ENCODE data around the gene UBR4. TPM values are rescaled to one million over a fixed set of nuclear protein-coding genes. Genes with fewer than 3 reads are reported as not detected.

The UBR4 gene
- total and polyA plus RNA-seq, 5 donors = 48.9 to 70.3 (median 64.5) TPM

- Histone ChIP-seq H3K4me3 (ENCODE audit: low read length) (no peak overlapping the region), H3K4me1 (ENCODE audit: control insufficient read depth, insufficient read depth, low read length) (peaks cover 4% of the 10 kb centered on the region), H3K27ac (ENCODE audit: low read length) (no peak overlapping the region), H3K27me3 (ENCODE audit: control insufficient read depth, insufficient read depth) (no peaks in the 10 kb centered on the region), H3K9me3 (ENCODE audit: control insufficient read depth, low read length) (no peaks in the 10 kb centered on the region)
- DNase-seq = no peak
- intact Hi-C loops (cut with DNase I) = loop anchor here in 1 of 4 donors (10.0 kb wide), 1 partner anchor 450 kb away; no protein-coding TSS in a partner anchor
- ATAC-seq = no peak
- WGBS = 82% methylated on average over 6 of the region's 6 CpGs
These were observed 5.4 kb downstream of the UBR4 start for GRCh38 chr1:19204446-19205266.

- Histone ChIP-seq H3K27ac (ENCODE audit: low read length) (no peak overlapping the region), H3K4me3 (ENCODE audit: low read length) (no peak overlapping the region), H3K9me3 (ENCODE audit: control insufficient read depth, low read length) (no peaks in the 10 kb centered on the region), H3K27me3 (ENCODE audit: control insufficient read depth, insufficient read depth) (no peaks in the 10 kb centered on the region), H3K4me1 (ENCODE audit: control insufficient read depth, insufficient read depth, low read length) (peaks cover 4% of the 10 kb centered on the region)
- ATAC-seq = peak; percentile 62 to 68
- intact Hi-C loops (cut with DNase I) = loop anchor here in 1 of 4 donors (10.0 kb wide), 1 partner anchor 451 kb away; no protein-coding TSS in a partner anchor
- WGBS = 54% methylated on average over 2 of the region's 2 CpGs
- DNase-seq = no peak
These were observed 6.6 kb downstream of the UBR4 start for GRCh38 chr1:19203440-19203839.

GRCh38 chr1:19202396-19202795, 7.7 kb downstream of the UBR4 start:
- WGBS = 69% methylated on average over 3 of the region's 3 CpGs
- ATAC-seq (no peak), DNase-seq (no peak)
- H3K27me3 ChIP-seq (ENCODE audit: control insufficient read depth, insufficient read depth) = no peaks in the 10 kb centered on the region
- H3K9me3 ChIP-seq (ENCODE audit: control insufficient read depth, low read length) = no peaks in the 10 kb centered on the region
- intact Hi-C loops (cut with DNase I) = loop anchor here in 1 of 4 donors (10.0 kb wide), 1 partner anchor 452 kb away; no protein-coding TSS in a partner anchor
- H3K27ac ChIP-seq (ENCODE audit: low read length) = no peak overlapping the region
- no peak overlapping the region for H3K4me3 ChIP-seq (ENCODE audit: low read length)
- H3K4me1 ChIP-seq (ENCODE audit: control insufficient read depth, insufficient read depth, low read length) = peaks cover 2% of the 10 kb centered on the region

- Histone ChIP-seq H3K4me1 (ENCODE audit: control insufficient read depth, insufficient read depth, low read length) (no peaks in the 10 kb centered on the region), H3K9me3 (ENCODE audit: control insufficient read depth, low read length) (no peaks in the 10 kb centered on the region), H3K4me3 (ENCODE audit: low read length) (no peak overlapping the region), H3K27ac (ENCODE audit: low read length) (no peak overlapping the region), H3K27me3 (ENCODE audit: control insufficient read depth, insufficient read depth) (no peaks in the 10 kb centered on the region)
- WGBS = 53% methylated on average over 4 of the region's 4 CpGs
- DNase-seq (no peak), ATAC-seq (no peak)
- intact Hi-C loops (cut with DNase I) = loop anchor here in 1 of 4 donors (10.0 kb wide), 1 partner anchor 455 kb away; no protein-coding TSS in a partner anchor
These were observed 10.0 kb downstream of the UBR4 start for GRCh38 chr1:19199969-19200604.

GRCh38 chr1:19199329-19199968, 10.6 kb downstream of the UBR4 start:
- DNase-seq (no peak), ATAC-seq (no peak)
- no peak overlapping the region for H3K4me3 ChIP-seq (ENCODE audit: low read length)
- H3K4me1 ChIP-seq (ENCODE audit: control insufficient read depth, insufficient read depth, low read length) = no peaks in the 10 kb centered on the region
- H3K27ac ChIP-seq (ENCODE audit: low read length) = no peak overlapping the region
- 91% methylated on average over 4 of the region's 4 CpGs for WGBS
- intact Hi-C loops (cut with DNase I) = no loop called here
- no peaks in the 10 kb centered on the region for H3K9me3 ChIP-seq (ENCODE audit: control insufficient read depth, low read length)
- H3K27me3 ChIP-seq (ENCODE audit: control insufficient read depth, insufficient read depth) = no peaks in the 10 kb centered on the region

GRCh38 chr1:19198820-19199219, 11.2 kb downstream of the UBR4 start:
- Histone ChIP-seq H3K9me3 (ENCODE audit: control insufficient read depth, low read length) (no peaks in the 10 kb centered on the region), H3K27me3 (ENCODE audit: control insufficient read depth, insufficient read depth) (no peaks in the 10 kb centered on the region), H3K4me1 (ENCODE audit: control insufficient read depth, insufficient read depth, low read length) (no peaks in the 10 kb centered on the region), H3K27ac (ENCODE audit: low read length) (no peak overlapping the region), H3K4me3 (ENCODE audit: low read length) (no peak overlapping the region)
- no peak for ATAC-seq
- no peak for DNase-seq
- WGBS = 86% methylated on average over 4 of the region's 4 CpGs
- intact Hi-C loops (cut with DNase I) = no loop called here

- intact Hi-C loops (cut with DNase I) = no loop called here
- ATAC-seq (no peak), DNase-seq (no peak)
- WGBS = 51% methylated on average over 2 of the region's 2 CpGs
- no peaks in the 10 kb centered on the region for H3K27me3 ChIP-seq (ENCODE audit: control insufficient read depth, insufficient read depth)
- no peaks in the 10 kb centered on the region for H3K4me1 ChIP-seq (ENCODE audit: control insufficient read depth, insufficient read depth, low read length)
- no peak overlapping the region for H3K27ac ChIP-seq (ENCODE audit: low read length)
- H3K9me3 ChIP-seq (ENCODE audit: control insufficient read depth, low read length) = no peaks in the 10 kb centered on the region
- no peak overlapping the region for H3K4me3 ChIP-seq (ENCODE audit: low read length)
These were observed 12.2 kb downstream of the UBR4 start for GRCh38 chr1:19197845-19198244.

- Histone ChIP-seq H3K27ac (ENCODE audit: low read length) (no peak overlapping the region), H3K4me3 (ENCODE audit: low read length) (no peak overlapping the region), H3K9me3 (ENCODE audit: control insufficient read depth, low read length) (no peaks in the 10 kb centered on the region), H3K27me3 (ENCODE audit: control insufficient read depth, insufficient read depth) (no peaks in the 10 kb centered on the region), H3K4me1 (ENCODE audit: control insufficient read depth, insufficient read depth, low read length) (no peaks in the 10 kb centered on the region)
- intact Hi-C loops (cut with DNase I) = no loop called here
- ATAC-seq = no peak
- 61% methylated on average over 3 of the region's 3 CpGs for WGBS
- DNase-seq = no peak
These were observed 13.7 kb downstream of the UBR4 start for GRCh38 chr1:19196331-19196730.

- no peaks in the 10 kb centered on the region for H3K27me3 ChIP-seq (ENCODE audit: control insufficient read depth, insufficient read depth)
- no peak overlapping the region for H3K4me3 ChIP-seq (ENCODE audit: low read length)
- H3K4me1 ChIP-seq (ENCODE audit: control insufficient read depth, insufficient read depth, low read length) = no peaks in the 10 kb centered on the region
- 83% methylated on average over 3 of the region's 3 CpGs for WGBS
- ATAC-seq (no peak), DNase-seq (no peak)
- H3K27ac ChIP-seq (ENCODE audit: low read length) = no peak overlapping the region
- intact Hi-C loops (cut with DNase I) = no loop called here
- H3K9me3 ChIP-seq (ENCODE audit: control insufficient read depth, low read length) = no peaks in the 10 kb centered on the region
These were observed 17.1 kb downstream of the UBR4 start for GRCh38 chr1:19193004-19193403.

- H3K4me3 ChIP-seq (ENCODE audit: low read length) = no peak overlapping the region
- no peaks in the 10 kb centered on the region for H3K27me3 ChIP-seq (ENCODE audit: control insufficient read depth, insufficient read depth)
- ATAC-seq = no peak
- no peaks in the 10 kb centered on the region for H3K4me1 ChIP-seq (ENCODE audit: control insufficient read depth, insufficient read depth, low read length)
- intact Hi-C loops (cut with DNase I) = no loop called here
- WGBS = 96% methylated on average over 3 of the region's 3 CpGs
- no peak overlapping the region for H3K27ac ChIP-seq (ENCODE audit: low read length)
- no peak for DNase-seq
- H3K9me3 ChIP-seq (ENCODE audit: control insufficient read depth, low read length) = no peaks in the 10 kb centered on the region
These were observed 18.3 kb downstream of the UBR4 start for GRCh38 chr1:19191811-19192210.

- H3K27me3 ChIP-seq (ENCODE audit: control insufficient read depth, insufficient read depth) = no peaks in the 10 kb centered on the region
- no peak overlapping the region for H3K4me3 ChIP-seq (ENCODE audit: low read length)
- H3K9me3 ChIP-seq (ENCODE audit: control insufficient read depth, low read length) = no peaks in the 10 kb centered on the region
- H3K27ac ChIP-seq (ENCODE audit: low read length) = no peak overlapping the region
- ATAC-seq = no peak
- intact Hi-C loops (cut with DNase I) = no loop called here
- WGBS = 77% methylated on average over 4 of the region's 4 CpGs
- no peaks in the 10 kb centered on the region for H3K4me1 ChIP-seq (ENCODE audit: control insufficient read depth, insufficient read depth, low read length)
- DNase-seq = no peak
These were observed 19.6 kb downstream of the UBR4 start for GRCh38 chr1:19190468-19190867.
